Measurements from ENCODE around the gene ARAP2.
"Not testable (repeated sequence)": the region's sequence is repeated elsewhere in the genome, so short reads cannot be mapped to it uniquely, and the experiment has no call there.

The ARAP2 gene

DNA sequence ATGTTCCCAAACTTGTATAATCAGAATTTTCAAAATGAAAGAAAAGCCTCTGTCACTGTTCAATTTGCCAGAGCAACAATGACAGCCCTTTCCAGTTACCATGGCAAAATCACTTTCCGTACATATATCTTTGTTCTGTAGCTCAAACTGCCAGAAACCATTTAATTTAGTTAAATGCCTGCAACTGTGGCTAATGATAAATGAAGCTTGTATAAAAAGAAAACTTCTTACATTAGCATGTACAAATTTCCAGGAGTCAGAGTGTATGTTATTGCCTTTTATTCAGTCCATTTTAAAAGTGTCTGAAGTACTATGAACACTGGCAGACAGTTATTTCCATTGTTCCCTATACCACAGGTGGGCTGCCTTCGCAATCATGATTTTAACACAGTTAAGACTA is 30.3 kb downstream of the ARAP2 start:
- no peak for DNase-seq

DNA sequence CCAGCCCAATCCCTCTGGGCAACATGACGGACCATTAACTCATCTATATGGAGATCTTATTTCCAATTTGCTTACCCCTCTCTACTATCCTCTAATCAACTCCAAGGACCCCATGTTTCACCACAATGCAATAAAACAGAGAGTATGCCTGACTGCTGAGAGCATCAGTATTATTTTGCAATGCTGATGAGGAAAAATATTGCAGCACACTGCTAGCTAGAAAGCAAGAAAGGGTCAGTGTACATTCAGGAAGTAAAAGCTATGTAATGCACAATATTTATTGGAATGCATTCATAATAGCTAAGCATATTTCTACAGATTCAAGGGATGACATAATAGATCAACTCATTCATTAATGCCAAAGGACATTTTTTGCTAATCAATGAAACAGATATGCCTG is 33.2 kb downstream of the ARAP2 start:
- DNase-seq: no peak

DNA sequence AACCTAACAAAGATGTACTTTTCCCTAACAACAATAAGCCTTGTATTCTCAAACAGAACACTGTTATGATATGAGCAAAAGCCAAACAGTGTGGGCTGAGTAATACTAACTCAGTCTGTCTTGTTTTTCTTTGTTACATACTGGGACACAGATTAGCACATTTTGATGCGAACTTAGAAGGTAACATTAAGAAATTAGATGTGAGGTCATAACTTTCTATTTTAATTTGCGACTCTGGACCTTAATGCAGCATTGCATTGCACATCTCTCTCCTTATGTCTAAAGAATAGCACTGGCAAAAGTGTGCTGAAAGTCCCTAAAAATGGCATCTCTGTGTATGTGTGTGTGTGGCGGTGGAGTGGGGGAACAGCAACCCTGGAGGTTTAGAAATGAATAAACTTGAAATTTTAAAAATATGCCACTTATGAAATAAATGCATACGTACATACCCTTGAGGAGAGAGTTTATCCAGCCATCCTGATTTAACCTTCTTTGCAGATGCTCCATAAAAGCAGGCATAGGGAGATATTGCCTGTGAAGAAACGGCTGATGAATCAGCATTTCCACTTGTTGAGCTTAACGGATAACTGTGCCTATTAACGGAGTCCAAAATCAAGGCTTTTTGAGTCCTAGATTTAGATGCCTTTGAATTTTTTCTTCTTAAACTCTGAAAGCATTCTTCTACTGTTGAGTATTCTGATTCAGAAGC is 34.2 kb downstream of the ARAP2 start:
- no peak for DNase-seq

DNA sequence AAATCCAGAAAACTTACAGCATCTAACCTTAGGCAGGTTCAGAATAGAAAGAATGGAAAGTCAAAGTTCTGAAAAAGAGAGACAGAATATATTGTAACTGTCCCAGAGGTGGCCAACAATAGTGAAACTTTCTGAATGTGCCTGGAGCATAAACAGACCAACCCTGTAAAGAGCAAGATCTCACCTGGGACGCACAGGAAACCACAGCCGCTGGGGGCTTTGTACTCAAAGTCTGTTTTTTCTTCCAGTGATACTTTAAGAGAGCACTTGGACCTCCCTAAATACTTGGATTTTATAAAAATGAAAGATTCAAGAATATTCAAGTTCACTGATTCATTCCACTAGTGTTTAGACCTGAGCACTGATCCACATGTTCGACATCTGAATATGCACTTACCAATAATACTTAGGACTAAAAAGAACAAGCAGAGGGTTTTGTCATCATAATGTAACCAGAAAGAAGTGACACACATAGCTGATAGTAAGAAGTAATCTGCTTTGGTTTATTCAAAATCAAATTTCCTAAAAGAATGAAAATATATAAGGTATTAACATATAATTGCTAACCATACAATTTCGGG is 35.3 kb downstream of the ARAP2 start:
- no peak for DNase-seq

DNA sequence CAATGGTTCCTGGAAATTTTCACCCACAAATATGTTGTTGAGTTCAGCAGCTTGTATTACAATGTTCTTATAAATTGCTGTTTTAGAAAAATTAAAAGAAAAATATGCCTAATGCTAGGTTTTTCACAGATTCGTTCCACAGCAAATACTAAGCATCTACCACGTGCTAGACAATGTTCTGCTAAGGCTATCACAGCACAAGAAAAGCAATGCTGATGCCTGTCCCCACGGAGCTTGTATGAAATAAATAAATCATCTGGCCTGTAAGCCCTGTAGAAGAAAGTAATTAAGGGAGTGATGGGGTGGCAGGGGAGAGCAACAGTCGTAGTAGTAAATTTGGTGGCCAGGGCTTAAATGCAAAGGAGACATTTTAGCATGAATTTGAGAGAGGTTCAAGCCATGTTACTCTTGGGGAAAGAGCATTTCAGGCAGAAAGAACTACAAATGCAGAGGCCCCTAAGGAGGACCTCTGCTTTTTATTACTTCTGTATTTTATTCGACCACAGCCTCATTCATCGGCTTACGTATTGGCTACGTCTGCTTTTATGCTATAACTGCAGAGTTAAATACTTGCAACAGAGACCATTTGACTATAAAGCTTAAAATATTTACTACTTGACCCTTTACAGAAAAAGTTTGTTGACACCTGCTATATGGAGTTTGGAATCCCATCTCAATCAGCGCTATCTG is 36.3 kb downstream of the ARAP2 start:
- DNase-seq: no peak

DNA sequence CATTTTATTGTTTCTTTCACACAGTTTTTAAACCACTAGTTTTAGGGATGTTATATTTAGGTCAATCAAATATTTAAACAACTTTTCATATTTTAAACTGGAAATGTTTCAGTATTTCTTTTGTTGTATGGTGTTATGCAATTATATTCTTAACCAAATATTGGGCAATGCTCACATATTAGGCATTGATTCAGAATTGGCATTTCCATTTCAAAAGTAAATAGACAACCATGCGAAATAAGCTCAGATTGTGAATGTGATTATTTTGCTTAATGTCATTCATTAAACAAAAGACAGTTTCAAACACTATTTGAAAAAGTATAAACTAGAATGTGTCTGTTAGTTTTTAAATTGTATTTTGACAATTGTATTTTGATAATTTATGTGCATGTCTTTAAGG is 36.9 kb downstream of the ARAP2 start:
- DNase-seq: no peak

DNA sequence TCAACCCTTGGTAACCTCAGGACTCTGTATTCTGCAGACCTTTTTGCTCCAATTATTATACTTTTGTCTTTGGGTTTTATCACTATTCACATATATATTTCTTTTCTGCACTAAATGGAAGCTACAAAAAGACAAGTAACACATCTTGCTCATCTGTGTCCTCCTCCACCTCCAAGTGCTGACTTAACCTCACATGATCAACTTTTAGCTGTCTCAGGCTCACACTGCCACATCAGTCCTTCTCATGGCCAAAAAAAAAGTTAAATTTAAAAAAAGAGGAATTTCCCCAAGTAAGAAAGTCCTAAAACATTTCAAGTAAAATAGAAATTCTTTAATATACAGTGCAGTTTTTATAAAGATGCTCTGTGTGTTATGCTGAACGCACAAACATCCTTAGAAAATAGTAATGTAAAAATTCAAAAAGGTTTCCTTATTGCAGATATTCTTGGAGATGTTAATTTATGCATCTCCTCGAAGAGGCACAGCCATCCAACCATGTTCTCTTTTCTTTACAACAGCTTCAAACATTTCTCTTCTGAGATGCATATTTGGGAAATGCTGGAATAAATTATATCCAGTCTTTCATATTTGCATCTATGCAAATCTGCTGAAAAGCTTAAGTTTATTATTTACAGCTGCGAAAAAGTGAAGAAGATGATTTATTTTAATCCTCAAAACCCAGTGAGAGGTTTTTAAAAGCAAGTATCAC is 37.6 kb downstream of the ARAP2 start:
- DNase-seq: no peak

DNA sequence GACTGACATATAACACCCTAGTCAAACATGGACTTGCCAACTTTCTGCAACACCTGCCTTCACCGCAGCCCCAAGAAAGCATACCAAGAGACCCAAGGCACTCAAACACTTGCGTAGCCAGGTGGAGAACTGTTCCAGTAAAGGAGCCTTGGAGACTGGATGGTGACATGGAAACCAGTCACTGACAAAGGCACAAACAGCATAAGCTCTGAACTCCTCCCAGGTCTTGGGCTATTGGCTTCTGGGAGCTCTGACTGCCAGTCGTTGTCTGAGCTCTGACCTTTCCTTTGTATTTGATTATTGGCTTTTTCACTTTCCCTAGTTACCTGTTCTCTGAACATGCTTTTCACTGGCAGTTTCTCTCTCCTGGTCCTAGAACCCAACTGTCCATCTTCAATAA is 38.3 kb downstream of the ARAP2 start:
- DNase-seq: no peak

DNA sequence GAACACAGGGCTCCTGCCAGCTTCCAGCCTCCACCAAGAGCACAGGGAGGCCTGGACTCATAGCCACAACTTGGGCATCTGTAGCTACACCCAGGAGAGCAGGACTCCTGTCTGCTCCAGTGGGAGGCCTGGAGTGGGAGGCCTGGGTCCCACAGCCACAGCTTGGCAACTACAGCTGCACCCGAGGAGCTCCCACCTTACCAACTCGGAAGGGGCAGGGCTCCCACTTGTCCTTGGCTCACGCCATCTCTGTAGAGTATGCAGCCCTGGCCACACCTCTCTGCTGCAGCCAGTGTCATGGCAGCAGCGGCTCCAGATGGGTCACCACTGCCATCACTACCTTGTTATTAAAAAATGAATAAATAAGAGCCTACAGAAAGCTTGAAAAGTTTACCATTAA is 45.5 kb downstream of the ARAP2 start:
- no peak for DNase-seq

DNA sequence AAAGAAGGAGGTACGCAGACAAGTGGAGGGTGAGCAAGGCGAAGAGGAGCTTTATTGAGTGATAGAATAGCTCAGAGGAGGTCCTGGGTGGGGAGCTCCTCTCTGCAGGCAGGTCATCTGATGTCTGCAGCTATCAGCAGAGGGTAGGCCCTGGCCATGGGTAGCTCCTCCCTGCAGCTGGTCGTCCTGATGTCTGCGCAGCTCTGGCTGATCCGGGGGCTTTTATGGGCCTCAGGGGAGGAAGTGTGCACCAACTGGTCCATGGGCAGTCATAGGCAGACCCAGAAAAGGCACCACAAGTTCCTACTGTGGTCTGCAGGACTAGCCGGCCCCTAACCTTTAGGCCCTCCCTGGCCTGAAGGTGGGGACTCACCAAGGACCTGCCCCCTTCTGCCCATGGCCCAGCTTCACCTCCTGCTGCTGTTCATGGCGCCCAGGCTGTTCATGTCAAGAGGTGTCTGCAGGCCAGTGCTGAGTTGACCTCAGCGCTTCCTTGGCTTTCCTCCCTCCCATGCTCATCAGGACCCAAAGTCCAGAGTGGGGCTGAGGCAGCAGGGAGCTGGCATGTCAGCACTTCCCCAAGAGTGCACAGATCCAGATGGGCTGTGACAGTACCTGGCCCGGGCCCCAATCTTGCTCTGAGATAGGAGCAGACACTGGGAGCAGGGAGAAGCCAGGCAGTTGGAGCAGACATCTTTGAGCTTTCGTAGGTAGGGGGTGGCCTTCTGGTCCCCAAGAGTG is 46.1 kb downstream of the ARAP2 start:
- no peak for DNase-seq

DNA sequence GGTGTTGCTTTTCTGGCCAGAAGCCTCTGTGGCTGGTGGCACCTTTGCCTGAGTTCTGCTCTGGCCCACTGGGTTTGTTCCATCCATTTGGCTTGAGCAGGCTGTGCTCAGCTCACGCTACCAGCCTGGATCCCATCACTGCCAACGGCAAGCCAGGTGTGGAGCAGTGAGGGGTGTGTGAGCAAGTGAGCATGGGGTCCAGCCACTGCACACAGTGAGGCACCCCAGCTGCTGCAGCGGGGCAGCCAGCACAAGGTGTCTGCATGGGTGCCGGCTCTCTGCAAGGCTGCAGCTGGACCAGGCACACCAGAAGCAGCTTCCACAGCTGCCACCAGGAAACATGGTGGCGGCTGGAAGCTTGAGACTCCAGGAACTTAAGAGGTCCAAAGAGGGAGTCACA is 46.8 kb downstream of the ARAP2 start:
- no peak for DNase-seq

DNA sequence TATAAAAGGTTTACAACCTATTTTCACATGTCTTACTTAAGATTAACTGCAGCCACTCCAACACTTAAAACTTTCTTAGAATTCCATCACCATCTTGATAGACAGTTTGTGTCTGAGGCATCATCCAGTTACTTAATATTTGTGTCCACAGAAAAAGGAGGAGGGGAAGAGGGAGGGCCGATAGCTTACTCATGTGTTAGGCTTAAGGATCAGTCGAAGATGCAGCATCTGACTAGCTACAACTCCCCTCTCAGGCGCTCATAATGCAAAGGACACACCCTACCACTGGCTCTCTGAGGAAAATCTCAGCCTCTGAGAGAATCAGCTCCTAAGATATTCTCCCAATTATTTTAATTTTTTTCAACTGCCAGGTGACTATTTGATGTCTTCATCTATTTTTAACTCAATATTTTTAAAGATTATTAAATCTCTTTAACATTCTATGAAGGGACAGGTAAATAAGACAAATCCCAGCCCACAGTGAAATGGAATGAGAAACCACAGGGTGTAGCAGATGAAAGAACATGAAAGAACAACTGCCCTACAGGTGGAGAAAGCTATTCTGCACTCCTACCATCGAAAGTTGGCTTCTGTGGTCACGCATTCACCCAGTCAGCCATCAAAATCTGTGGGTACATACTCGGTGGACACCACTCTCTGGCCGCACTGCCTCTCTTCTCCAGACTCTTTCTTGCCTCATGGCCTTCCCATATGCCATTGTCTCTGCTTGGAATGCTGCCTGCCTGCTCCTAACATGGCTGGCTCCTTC is 48.0 kb downstream of the ARAP2 start:
- DNase-seq: no peak

DNA sequence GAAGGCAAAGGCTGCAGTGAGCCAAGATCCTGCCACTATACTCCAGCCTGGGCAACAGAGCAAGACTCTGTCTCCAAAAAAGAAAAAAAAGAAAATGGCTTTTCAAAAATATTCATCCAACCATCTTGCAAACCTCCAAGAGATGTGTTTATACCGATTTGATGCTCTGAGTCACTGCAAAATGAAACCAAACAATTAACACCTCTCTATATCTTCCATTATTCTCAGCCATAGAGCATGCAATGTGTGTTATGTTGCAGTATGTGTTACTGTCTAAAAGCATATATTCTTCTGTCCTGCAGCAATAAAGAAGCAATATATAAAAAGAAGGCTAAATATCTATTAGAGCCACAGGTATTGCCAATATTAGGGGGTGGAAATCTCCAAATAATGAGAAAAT is 51.4 kb downstream of the ARAP2 start:
- DNase-seq: no peak

DNA sequence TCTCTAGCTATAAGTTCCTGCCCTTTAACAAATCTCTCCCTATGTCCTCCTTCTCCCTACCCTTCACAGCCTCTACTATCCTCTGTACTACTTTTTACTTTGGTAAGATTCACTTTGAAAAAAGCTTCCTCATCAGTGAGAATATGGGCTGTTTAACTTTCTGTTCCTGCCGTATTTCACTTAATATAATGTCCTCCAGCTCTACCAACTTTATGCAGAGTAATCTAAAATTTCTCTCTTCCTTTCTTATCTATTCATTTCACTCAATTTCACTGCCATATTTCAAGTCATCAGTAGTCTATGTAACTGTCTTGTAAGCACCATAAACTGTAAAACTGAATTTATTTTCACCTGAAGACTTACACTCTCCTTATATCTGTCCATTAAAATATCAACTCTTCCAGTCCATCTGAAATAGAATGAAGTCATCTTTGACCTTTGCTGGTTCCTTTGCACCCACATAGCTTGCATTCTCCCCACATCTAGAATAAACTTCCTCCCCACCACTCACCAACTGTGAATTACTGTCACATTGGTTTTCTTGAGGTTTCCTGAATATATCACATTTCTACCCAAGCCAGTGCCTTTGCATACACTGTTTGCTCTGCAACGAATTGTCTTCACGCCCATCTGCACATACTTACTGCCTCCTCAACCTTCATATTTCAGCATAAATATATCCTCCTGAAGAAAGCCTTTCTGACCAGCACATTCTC is 54.6 kb downstream of the ARAP2 start:
- no peak for DNase-seq

DNA sequence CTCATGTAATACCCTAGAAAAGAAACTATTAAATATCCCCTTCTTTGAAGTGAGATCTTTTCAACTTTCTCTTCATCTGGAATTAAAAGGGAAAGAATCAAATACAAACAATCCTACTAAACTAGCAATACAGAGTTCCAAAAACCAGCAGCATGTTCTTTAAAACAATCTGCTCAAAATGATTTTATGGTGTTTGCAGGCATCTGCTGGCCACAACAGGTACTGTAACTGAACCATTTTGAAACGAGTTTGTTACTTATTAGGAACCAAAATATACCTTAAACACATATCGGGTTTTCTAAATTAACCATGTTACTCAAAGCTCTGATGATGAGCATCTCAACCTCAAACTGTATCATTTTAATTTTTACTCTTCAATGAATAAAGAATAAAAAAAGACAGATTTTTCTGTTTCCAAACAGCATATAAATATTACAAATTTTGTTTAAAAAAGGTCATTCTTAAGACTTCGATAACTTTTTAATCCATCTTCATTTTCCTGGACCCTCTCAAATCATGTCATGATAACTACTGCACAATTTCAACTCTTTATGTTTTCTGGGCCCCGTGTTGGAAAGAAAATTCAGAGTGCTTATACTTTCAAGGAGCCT is 56.5 kb downstream of the ARAP2 start:
- no peak for DNase-seq

DNA sequence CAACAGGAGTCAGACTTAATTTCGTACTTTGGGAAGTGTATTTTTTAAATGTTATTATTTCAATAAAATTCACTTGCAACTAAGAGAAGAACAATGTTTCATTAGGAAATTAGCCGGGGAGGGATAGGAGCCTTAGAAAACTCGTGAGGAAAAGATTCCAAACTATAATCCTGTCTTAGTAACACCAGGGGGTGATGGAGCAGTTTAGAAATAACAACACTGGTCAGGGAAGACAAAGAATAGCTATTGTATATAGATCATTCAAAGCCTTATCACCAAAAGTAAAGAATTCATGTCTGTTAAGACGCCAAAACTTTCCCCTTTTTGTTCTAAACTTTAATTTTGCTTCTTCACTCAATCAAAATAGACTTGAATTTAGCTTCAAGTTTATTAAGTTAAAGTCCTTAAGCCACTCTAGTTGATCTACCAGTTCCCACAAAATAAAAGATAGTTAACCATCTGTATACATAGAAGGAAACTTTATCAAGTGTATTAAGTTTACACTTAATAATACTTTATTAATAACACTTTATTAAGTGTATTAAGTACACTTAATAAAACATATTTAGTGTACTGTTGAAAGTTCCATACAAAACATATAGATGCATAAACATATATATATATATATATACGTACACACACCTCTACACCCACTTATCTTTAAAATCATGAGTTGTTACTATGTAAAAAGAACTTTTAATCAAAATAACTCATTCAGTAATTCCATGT is 60.5 kb downstream of the ARAP2 start:
- DNase-seq: no peak

DNA sequence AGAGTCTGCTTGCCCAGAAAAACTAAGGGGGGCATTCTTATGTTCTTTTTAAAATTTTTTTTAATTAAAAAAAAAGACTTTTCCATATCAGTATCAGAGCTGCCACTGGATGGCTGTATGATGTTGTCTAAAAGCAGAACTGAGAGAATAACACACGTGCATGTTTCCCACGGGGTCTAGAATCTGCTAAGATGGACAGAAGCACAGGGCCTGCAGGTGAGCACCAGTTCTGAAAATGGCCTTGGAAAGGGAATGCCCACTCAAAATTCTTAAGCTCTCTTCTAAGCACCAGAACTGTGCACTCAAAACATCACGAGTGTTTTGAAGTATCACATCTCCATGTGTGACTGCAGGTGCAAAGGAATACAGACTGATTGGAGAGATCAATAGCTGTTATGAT is 61.1 kb downstream of the ARAP2 start:
- DNase-seq: no peak

DNA sequence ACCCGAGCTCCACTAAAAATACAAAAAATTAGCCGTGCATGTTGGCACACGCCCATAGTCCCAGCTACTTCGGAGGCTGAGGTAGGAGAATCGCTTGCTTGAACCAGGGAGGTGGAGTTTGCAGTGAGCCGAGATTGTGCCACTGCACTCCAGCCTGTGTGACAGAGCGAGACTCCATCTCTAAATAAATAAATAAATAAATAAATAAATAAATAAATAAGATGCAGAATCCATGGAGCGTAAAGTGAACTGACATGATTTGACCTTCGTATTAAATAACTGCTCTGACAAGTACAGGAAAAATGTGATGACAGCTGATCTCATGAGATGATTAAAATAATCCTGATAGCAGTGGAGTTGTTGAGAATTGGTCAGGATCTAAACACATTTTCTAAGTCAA is 62.0 kb downstream of the ARAP2 start:
- DNase-seq: not testable (repeated sequence)

DNA sequence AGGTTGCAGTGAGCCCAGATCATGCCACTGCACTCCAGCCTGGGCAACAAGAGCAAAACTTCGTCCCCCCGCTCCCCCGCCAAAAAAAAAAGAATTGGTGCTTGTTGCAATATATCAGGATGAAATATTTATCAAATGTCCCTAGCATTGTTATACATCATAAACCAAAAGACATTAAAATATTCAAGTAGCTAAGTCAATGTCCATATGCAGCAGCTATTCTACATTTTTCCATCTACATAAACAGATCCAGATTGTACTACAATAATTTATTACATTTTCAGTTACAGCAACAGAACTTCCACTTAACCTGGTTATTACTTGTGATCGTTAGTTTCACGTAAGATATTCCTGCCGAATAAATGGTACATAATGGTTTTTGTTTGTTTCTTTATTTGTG is 64.1 kb downstream of the ARAP2 start:
- DNase-seq: no peak

DNA sequence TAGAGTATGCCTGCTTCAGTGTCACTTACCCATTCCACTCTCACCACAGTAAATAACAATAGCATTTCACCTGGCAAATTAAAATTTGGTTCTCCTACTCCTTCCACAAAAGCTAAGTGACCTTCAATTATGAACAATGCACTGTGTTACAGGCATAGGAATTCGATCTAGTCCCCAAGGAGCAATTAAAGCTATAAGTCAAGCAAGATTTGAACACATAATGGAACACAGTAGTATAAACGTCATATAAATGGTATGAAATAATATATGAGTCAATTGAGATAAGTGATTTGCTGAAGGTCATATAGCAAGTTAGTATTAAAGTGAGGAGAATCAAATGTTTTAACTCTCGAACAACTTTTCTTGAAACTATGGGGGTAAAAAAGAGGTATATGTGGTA is 65.8 kb downstream of the ARAP2 start:
- no peak for DNase-seq

DNA sequence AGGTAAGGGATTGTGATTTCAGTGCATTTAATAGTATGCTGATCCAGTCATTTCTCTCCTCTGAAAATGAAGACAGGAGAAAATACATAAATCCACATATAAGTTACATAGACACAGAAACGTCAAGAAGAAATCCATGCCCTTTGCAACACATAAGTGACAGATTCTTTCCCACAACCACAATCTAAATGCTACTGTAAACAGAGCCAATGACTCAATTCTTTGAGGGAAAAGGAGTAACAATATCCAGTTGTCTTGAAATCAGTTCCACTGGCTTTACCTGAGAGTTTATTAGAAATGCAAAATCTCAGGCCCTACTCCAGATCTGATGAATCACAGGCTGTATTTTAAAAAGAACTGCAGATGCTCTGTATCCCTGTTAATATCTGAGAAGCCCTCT is 66.4 kb downstream of the ARAP2 start:
- no peak for DNase-seq
